GM12875 (cell line): Measurements from ENCODE around the gene BCAM.
"Not testable (repeated sequence)": the region's sequence is repeated elsewhere in the genome, so short reads cannot be mapped to it uniquely, and the experiment has no call there.

Experiments
- H3K4me3 ChIP-seq: one replicate; pipeline ENCODE4 v1.5.1; 2011; ENCODE audit warnings: low read depth, low read length, control low read depth
- TF ChIP-seq, protein P1 (sequence below): IDR thresholded peaks from 2 replicates; pipeline ENCODE4 v1.5.1; 2011; ENCODE audit warnings: low read depth, mild to moderate bottlenecking, control low read depth, inconsistent platforms, low read length, moderate library complexity, borderline replicate concordance; ENCODE audit not compliant: insufficient read depth

Gene BCAM

GRCh38 chr19:44856421-44857083 lies 47.6 kb downstream of the BCAM start:
- H3K4me3 ChIP-seq = no peak overlapping the region
- TF ChIP-seq, protein P1, sequence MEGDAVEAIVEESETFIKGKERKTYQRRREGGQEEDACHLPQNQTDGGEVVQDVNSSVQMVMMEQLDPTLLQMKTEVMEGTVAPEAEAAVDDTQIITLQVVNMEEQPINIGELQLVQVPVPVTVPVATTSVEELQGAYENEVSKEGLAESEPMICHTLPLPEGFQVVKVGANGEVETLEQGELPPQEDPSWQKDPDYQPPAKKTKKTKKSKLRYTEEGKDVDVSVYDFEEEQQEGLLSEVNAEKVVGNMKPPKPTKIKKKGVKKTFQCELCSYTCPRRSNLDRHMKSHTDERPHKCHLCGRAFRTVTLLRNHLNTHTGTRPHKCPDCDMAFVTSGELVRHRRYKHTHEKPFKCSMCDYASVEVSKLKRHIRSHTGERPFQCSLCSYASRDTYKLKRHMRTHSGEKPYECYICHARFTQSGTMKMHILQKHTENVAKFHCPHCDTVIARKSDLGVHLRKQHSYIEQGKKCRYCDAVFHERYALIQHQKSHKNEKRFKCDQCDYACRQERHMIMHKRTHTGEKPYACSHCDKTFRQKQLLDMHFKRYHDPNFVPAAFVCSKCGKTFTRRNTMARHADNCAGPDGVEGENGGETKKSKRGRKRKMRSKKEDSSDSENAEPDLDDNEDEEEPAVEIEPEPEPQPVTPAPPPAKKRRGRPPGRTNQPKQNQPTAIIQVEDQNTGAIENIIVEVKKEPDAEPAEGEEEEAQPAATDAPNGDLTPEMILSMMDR = no peak

GRCh38 chr19:44857837-44858236 lies 48.9 kb downstream of the BCAM start:
- no peak overlapping the region for H3K4me3 ChIP-seq
- TF ChIP-seq, protein P1 = no peak

GRCh38 chr19:44861576-44861975 lies 52.7 kb downstream of the BCAM start:
- H3K4me3 ChIP-seq = not testable (repeated sequence)

- TF ChIP-seq, protein P1 = no peak
Measured at GRCh38 chr19:44863990-44864389, 55.1 kb downstream of the BCAM start.

GRCh38 chr19:44865196-44865767 lies 56.4 kb downstream of the BCAM start:
- TF ChIP-seq, protein P1 = no peak
- no peak overlapping the region for H3K4me3 ChIP-seq

More at GRCh38 chr19:44863990-44864389, 55.1 kb downstream of the BCAM start:
- H3K4me3 ChIP-seq = no peak overlapping the region

- no peak overlapping the region for H3K4me3 ChIP-seq
- TF ChIP-seq, protein P1 = no peak
Measured at GRCh38 chr19:44866664-44867063, 57.8 kb downstream of the BCAM start.

GRCh38 chr19:44867578-44867977 lies 58.7 kb downstream of the BCAM start:
- no peak overlapping the region for H3K4me3 ChIP-seq
- TF ChIP-seq, protein P1 = no peak
